SK-N-SH (cell line): ENCODE measurements around the gene CDH4. TPM values are rescaled to one million over a fixed set of nuclear protein-coding genes. Genes with fewer than 3 reads are reported as not detected.

Source experiments
- CTCF ChIA-PET: fragments of 300-600, 350-600 bp; formaldehyde crosslinking; extraction: SDS; loops from one replicate; lab custom pipeline; 2021; lab: Yijun Ruan, JAX
- POLR2A ChIA-PET: fragments of 350-600 bp; sonication (Branson Sonifier 250); formaldehyde crosslinking; extraction: SDS; loops from one replicate; lab custom pipeline; 2020; ENCODE audit warnings: antibody characterized with exemption, inconsistent platforms; lab: Yijun Ruan, JAX
- DNase-seq: peaks from one replicate; pipeline ENCODE4 v3.0.0; 2012
- H2AFZ ChIP-seq: fragments of 200-600 bp; sonication (generic); 2 replicates; pipeline ENCODE4 v1.8.1; 2016; ENCODE audit warnings: antibody characterized with exemption, mild to moderate bottlenecking, low read depth
- H3F3A ChIP-seq: fragments of 200-600 bp; sonication (generic); replicated peaks from 2 replicates; pipeline ENCODE3; 2016; ENCODE audit warnings: antibody characterized with exemption, mild to moderate bottlenecking; ENCODE audit not compliant: insufficient read depth
- H3K27ac ChIP-seq, 2 experiments: fragments of 200-500 bp in 1 of 2; fragments of 200-600 bp in 1 of 2; sonication (Bioruptor generic) in 1 of 2; sonication (generic), shearing (Covaris generic) in 1 of 2; 2 replicates each; pipeline versions ENCODE4 v1.5.1 to v1.6.1; 2014 to 2016; ENCODE audit warnings: low read depth in 2 of 2, inconsistent platforms in 1 of 2, low read length in 1 of 2, mild to moderate bottlenecking in 1 of 2, mixed read lengths in 1 of 2
- H3K27me3 ChIP-seq: fragments of 200-600 bp; sonication (generic), shearing (Covaris generic); 2 replicates; pipeline ENCODE4 v1.6.1; 2016; ENCODE audit warnings: mixed run types; ENCODE audit not compliant: insufficient read depth
- H3K36me3 ChIP-seq, 2 experiments: fragments of 200-500 bp in 1 of 2; fragments of 200-600 bp in 1 of 2; sonication (Bioruptor generic) in 1 of 2; sonication (generic) in 1 of 2; replicated peaks in 1 of 2; 2 replicates each; pipeline versions ENCODE3 to v1.5.1; 2014 to 2016; ENCODE audit warnings: low read length in 1 of 2, mild to moderate bottlenecking in 1 of 2; ENCODE audit not compliant: insufficient read depth in 2 of 2, control insufficient read depth in 1 of 2
- H3K4me1 ChIP-seq, 2 experiments: fragments of 200-500 bp in 1 of 2; fragments of 200-600 bp in 1 of 2; sonication (Bioruptor generic) in 1 of 2; sonication (generic), shearing (Covaris generic) in 1 of 2; 2 replicates each; pipeline versions ENCODE4 v1.5.1 to v1.6.1; 2014 to 2016; ENCODE audit warnings: low read depth in 1 of 2, low read length in 1 of 2, mixed run types in 1 of 2; ENCODE audit not compliant: insufficient read depth in 2 of 2, control insufficient read depth in 1 of 2
- H3K4me2 ChIP-seq: fragments of 200-600 bp; sonication (generic), shearing (Covaris generic); 2 replicates; pipeline ENCODE4 v1.6.1; 2017; ENCODE audit warnings: mixed run types
- H3K4me3 ChIP-seq, 2 experiments: fragments of 200-500 bp in 1 of 2; fragments of 200-600 bp in 1 of 2; sonication (Bioruptor generic) in 1 of 2; sonication (generic), shearing (Covaris generic) in 1 of 2; 2 replicates each; pipeline versions ENCODE4 v1.5.1 to v1.8.1; 2014 to 2016; ENCODE audit warnings: low read depth in 2 of 2, inconsistent platforms in 1 of 2, low read length in 1 of 2, mild to moderate bottlenecking in 1 of 2, mixed read lengths in 1 of 2, moderate library complexity in 1 of 2
- H3K79me2 ChIP-seq: fragments of 200-600 bp; sonication (generic); 2 replicates; pipeline ENCODE4 v1.8.1; 2017; ENCODE audit warnings: mild to moderate bottlenecking; ENCODE audit not compliant: insufficient read depth
- H3K9ac ChIP-seq: fragments of 200-600 bp; sonication (generic); 2 replicates; pipeline ENCODE4 v1.6.1; 2017; ENCODE audit warnings: mixed run types
- H3K9me2 ChIP-seq: fragments of 200-600 bp; sonication (generic); 2 replicates; pipeline ENCODE4 v1.6.1; 2017; ENCODE audit warnings: mixed run types
- H3K9me3 ChIP-seq: fragments of 200-600 bp; sonication (generic); 2 replicates; pipeline ENCODE4 v1.6.1; 2017; ENCODE audit warnings: mixed run types, mild to moderate bottlenecking, moderate library complexity
- H4K20me1 ChIP-seq: fragments of 200-600 bp; sonication (generic); 2 replicates; pipeline ENCODE4 v1.6.1; 2017; ENCODE audit warnings: mild to moderate bottlenecking, mixed run types; ENCODE audit not compliant: insufficient read depth
- FOSL2 ChIP-seq: IDR thresholded peaks from 2 replicates; pipeline ENCODE4 v1.4.0; 2012; ENCODE audit warnings: low read depth, mild to moderate bottlenecking, moderate library complexity, borderline replicate concordance
- NRF1 ChIP-seq: IDR thresholded peaks from 2 replicates; pipeline ENCODE4 v1.6.1; 2012; ENCODE audit warnings: low read depth, mild to moderate bottlenecking, low read length
- RCOR1 ChIP-seq: fragments of 150-350 bp; IDR thresholded peaks from 2 replicates; pipeline ENCODE4 v1.6.1; 2017; ENCODE audit warnings: antibody characterized with exemption, low read length
- SIN3A ChIP-seq: IDR thresholded peaks from 2 replicates; pipeline ENCODE4 v1.6.1; 2012; ENCODE audit warnings: low read depth, mild to moderate bottlenecking, low read length, moderate library complexity, borderline replicate concordance
- TAF1 ChIP-seq: IDR thresholded peaks from 2 replicates; pipeline ENCODE4 v1.6.1; 2012; ENCODE audit warnings: low read depth, mild to moderate bottlenecking, low read length, moderate library complexity, borderline replicate concordance
- WGBS: methylation state at CpG from one replicate; pipeline ENCODE4 v1.1.6; 2017; ENCODE audit warnings: low lambda C conversion rate; 5-methylcytosine and 5-hydroxymethylcytosine counted together
- polyA plus RNA-seq, 3 experiments: library from polyadenylated mRNA; depleted of rRNA; stranded (reverse); fragments of >200 nt; gene quantifications; 2 replicates each; pipeline ENCODE4 v1.2.3, GENCODE V29; 2012
- TF ChIP-seq, protein P1 (sequence below): IDR thresholded peaks from 2 replicates; pipeline ENCODE4 v1.4.0; 2012; ENCODE audit warnings: low read depth

Gene CDH4
- polyA plus RNA-seq, 1 of the 3 experiments (the other 2 are of a cell fraction) = not detected

DNA sequence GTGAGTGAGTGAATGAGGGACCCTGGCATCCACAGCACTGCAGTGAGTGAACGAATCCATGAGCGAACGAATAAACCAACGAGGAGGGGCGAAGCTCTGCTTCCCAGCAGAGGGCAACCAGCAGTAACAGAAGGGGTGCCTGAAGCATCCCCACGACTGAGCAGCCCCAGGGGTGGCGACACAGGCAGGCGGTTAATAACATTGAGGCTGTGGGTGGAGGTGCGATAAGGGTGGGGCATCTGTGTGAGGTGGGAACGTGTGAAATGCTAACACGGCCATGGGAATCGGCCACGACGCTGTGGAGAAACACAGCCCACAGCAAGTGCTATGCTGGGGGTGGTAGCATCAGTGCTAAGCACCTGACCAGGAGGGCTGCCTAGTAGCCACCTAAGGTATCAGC, 737.7 kb downstream of the CDH4 start:
- Histone ChIP-seq H3K4me2 (no peak overlapping the region), H3K79me2 (no peaks in the 10 kb centered on the region), H3K27me3 (no peaks in the 10 kb centered on the region), H3F3A (no peaks in the 10 kb centered on the region), H3K4me3 (no peak overlapping the region), H3K36me3 (peaks cover 24 to 53% of the 10 kb centered on the region in 2 experiments), H4K20me1 (no peaks in the 10 kb centered on the region), H3K9me2 (no peaks in the 10 kb centered on the region), H3K9me3 (no peaks in the 10 kb centered on the region), H2AFZ (no peak overlapping the region), H3K4me1 (no peaks in the 10 kb centered on the region), H3K27ac (no peak overlapping the region), H3K9ac (no peak overlapping the region)
- 98% methylated on average over 14 of the region's 14 CpGs for whole genome bisulfite sequencing
- TF ChIP-seq FOSL2 = no peak
- no peak for TF ChIP-seq RCOR1
- TF ChIP-seq NRF1 = no peak
- TF ChIP-seq, protein P1, sequence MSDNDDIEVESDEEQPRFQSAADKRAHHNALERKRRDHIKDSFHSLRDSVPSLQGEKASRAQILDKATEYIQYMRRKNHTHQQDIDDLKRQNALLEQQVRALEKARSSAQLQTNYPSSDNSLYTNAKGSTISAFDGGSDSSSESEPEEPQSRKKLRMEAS = no peak
- no peak for TF ChIP-seq TAF1
- TF ChIP-seq SIN3A = no peak
- no peak for DNase-seq
- CTCF ChIA-PET = interaction anchor here (1.1 kb wide), 1 partner anchor 146 kb away, joined by 3 read pairs; no protein-coding TSS in a partner anchor
- POLR2A ChIA-PET = no interaction called here
